Liver (tissue), 9 donors: ENCODE data around the gene IGFL3. TPM values are rescaled to one million over a fixed set of nuclear protein-coding genes. Genes with fewer than 3 reads are reported as not detected.

Experiments used
- DNase-seq: peaks from one replicate; pipeline ENCODE4 v3.0.0-alpha.2; 2017; ENCODE audit warnings: low spot score
- H3K27ac ChIP-seq, 2 donors: one replicate each; pipeline ENCODE4 v1.7.0; 2013; ENCODE audit warnings: inconsistent platforms in 2 of 2, low read length in 2 of 2, control low read depth in 1 of 2, low read depth in 1 of 2, mild to moderate bottlenecking in 1 of 2
- H3K27me3 ChIP-seq, 4 donors: one replicate each; pipeline versions ENCODE4 v1.6.1 to v1.7.0; 2013; ENCODE audit warnings: low read length in 3 of 4, inconsistent platforms in 1 of 4, mild to moderate bottlenecking in 1 of 4, moderate library complexity in 1 of 4; ENCODE audit not compliant: control insufficient read depth in 4 of 4, insufficient read depth in 4 of 4
- H3K36me3 ChIP-seq, 4 donors: one replicate each; pipeline versions ENCODE4 v1.6.1 to v1.7.0; 2013; ENCODE audit warnings: low read length in 3 of 4, mild to moderate bottlenecking in 3 of 4, low read depth in 1 of 4, moderate library complexity in 1 of 4; ENCODE audit not compliant: control insufficient read depth in 4 of 4, insufficient read depth in 3 of 4
- H3K4me1 ChIP-seq, 4 donors: one replicate each; pipeline versions ENCODE4 v1.6.1 to v1.7.0; 2013; ENCODE audit warnings: low read length in 3 of 4, mild to moderate bottlenecking in 3 of 4, moderate library complexity in 1 of 4; ENCODE audit not compliant: control insufficient read depth in 4 of 4, insufficient read depth in 4 of 4
- H3K4me3 ChIP-seq, 3 donors: one replicate each; pipeline versions ENCODE4 v1.6.1 to v1.7.0; 2013; ENCODE audit warnings: low read length in 3 of 3, control low read depth in 1 of 3, low read depth in 1 of 3, mild to moderate bottlenecking in 1 of 3
- H3K9ac ChIP-seq, 2 donors: one replicate each; pipeline ENCODE4 v1.7.0; 2013; ENCODE audit warnings: low read length in 2 of 2, mild to moderate bottlenecking in 2 of 2, moderate library complexity in 2 of 2, control low read depth in 1 of 2, low read depth in 1 of 2
- H3K9me3 ChIP-seq, 4 donors: one replicate each; pipeline versions ENCODE4 v1.6.1 to v1.7.0; 2013; ENCODE audit warnings: low read length in 3 of 4; ENCODE audit not compliant: control insufficient read depth in 4 of 4
- ATF3 ChIP-seq: IDR thresholded peaks from 2 replicates; pipeline ENCODE4 v1.6.1; 2016; ENCODE audit warnings: antibody characterized with exemption
- CTCF ChIP-seq: fragments of 150-350 bp; IDR thresholded peaks from 2 replicates; pipeline ENCODE4 v1.5.1; 2017; ENCODE audit warnings: improper control_type of control experiment, low read depth, low read length; ENCODE audit not compliant: missing input control
- EGR1 ChIP-seq, 2 donors: IDR thresholded peaks; 2 replicates each; pipeline ENCODE4 v1.6.1; 2016 to 2018; ENCODE audit warnings: antibody characterized with exemption in 2 of 2, low read depth in 2 of 2
- FOXA1 ChIP-seq: IDR thresholded peaks from 2 replicates; pipeline ENCODE4 v1.6.1; 2016; ENCODE audit warnings: antibody characterized with exemption
- FOXA2 ChIP-seq: IDR thresholded peaks from 2 replicates; pipeline ENCODE4 v1.6.1; 2016; ENCODE audit warnings: antibody characterized with exemption
- GABPA ChIP-seq, 2 donors: IDR thresholded peaks in 1 of 2; conservative IDR thresholded peaks in 1 of 2; 2 replicates each; pipeline ENCODE4 v1.6.1; 2016; ENCODE audit warnings: antibody characterized with exemption in 2 of 2, mild to moderate bottlenecking in 1 of 2, moderate library complexity in 1 of 2
- HNF4A ChIP-seq, 2 donors: conservative IDR thresholded peaks; 2 replicates each; pipeline ENCODE4 v1.6.1; 2016; ENCODE audit warnings: antibody characterized with exemption in 2 of 2, mild to moderate bottlenecking in 2 of 2
- HNF4G ChIP-seq: IDR thresholded peaks from 2 replicates; pipeline ENCODE4 v1.6.1; 2016; ENCODE audit warnings: antibody characterized with exemption
- JUND ChIP-seq, 2 donors: IDR thresholded peaks; 2 replicates each; pipeline ENCODE4 v1.6.1; 2016; ENCODE audit warnings: antibody characterized with exemption in 2 of 2
- MAX ChIP-seq: IDR thresholded peaks from 2 replicates; pipeline ENCODE4 v1.6.1; 2016; ENCODE audit warnings: antibody characterized with exemption
- NR2F2 ChIP-seq: IDR thresholded peaks from 2 replicates; pipeline ENCODE4 v1.6.1; 2016; ENCODE audit warnings: antibody characterized with exemption
- RAD21 ChIP-seq, 2 donors: IDR thresholded peaks; 2 replicates each; pipeline ENCODE4 v1.6.1; 2016; ENCODE audit warnings: antibody characterized with exemption in 2 of 2, mild to moderate bottlenecking in 2 of 2
- REST ChIP-seq: IDR thresholded peaks from 2 replicates; pipeline ENCODE4 v1.6.1; 2016; ENCODE audit warnings: antibody characterized with exemption, mild to moderate bottlenecking
- RXRA ChIP-seq, 2 donors: IDR thresholded peaks; 2 replicates each; pipeline ENCODE4 v1.6.1; 2017 to 2018; ENCODE audit warnings: antibody characterized with exemption in 2 of 2, mild to moderate bottlenecking in 1 of 2
- SP1 ChIP-seq: IDR thresholded peaks from 2 replicates; pipeline ENCODE4 v1.6.1; 2018; ENCODE audit warnings: antibody characterized with exemption, mild to moderate bottlenecking
- YY1 ChIP-seq: IDR thresholded peaks from 2 replicates; pipeline ENCODE4 v1.6.1; 2016; ENCODE audit warnings: antibody characterized with exemption, mild to moderate bottlenecking
- ZBTB33 ChIP-seq: IDR thresholded peaks from 2 replicates; pipeline ENCODE4 v1.6.1; 2016; ENCODE audit warnings: antibody characterized with exemption
- WGBS: extraction: QIAGEN DNeasy Blood & Tissue Kit; methylation state at CpG from one replicate; pipeline ENCODE4 v1.1.7; 2013; 5-methylcytosine and 5-hydroxymethylcytosine counted together
- polyA plus RNA-seq, 2 donors: library from polyadenylated mRNA; stranded (reverse) in 1 of 2; unstranded in 1 of 2; fragments of 200-250 nt in 1 of 2; fragments of >200 nt in 1 of 2; fragmentation: Nextera tagmentation in 1 of 2; extraction: Ambion mirVana in 1 of 2; gene quantifications; one replicate each; pipeline versions ENCODE4 v1.2.1 to v1.2.3, GENCODE V29; 2013 to 2015
- total RNA-seq, 2 donors: library from RNA; depleted of rRNA; stranded (reverse); fragments of >200 nt; gene quantifications; one replicate each; pipeline ENCODE4 v1.2.3, GENCODE V29; 2014
- donor health status: healthy.
- donor health status: healthy.
- donor health status: healthy.
- donor health status: healthy.
- donor health status: healthy.

Gene IGFL3
- total and polyA plus RNA-seq, 4 donors = not detected

- TF ChIP-seq ATF3 = no peak
- no peak for TF ChIP-seq FOXA1
- TF ChIP-seq ZBTB33 = no peak
Measured at GRCh38 chr19:46112527-46112926, 12.0 kb downstream of the IGFL3 start (continued).

- H3K36me3 ChIP-seq = no peaks in the 10 kb centered on the region
- 65% methylated on average over 3 of the region's 3 CpGs for WGBS
- H3K9me3 ChIP-seq = no peaks in the 10 kb centered on the region
- H3K4me1 ChIP-seq = no peaks in the 10 kb centered on the region
- no peak overlapping the region for H3K9ac ChIP-seq
- DNase-seq = no peak
- H3K4me3 ChIP-seq = no peak overlapping the region
- H3K27ac ChIP-seq = no peak overlapping the region
- TF ChIP-seq ZBTB33 (no peak), JUND (IDR thresholded peaks at IDR 0.05) (no peak), HNF4A (conservative IDR thresholded peaks at IDR 0.05) (no peak), NR2F2 (no peak), FOXA2 (no peak), ATF3 (no peak), FOXA1 (no peak), YY1 (no peak), CTCF (no peak), GABPA (IDR thresholded peaks at IDR 0.05 in 1 of 2, conservative IDR thresholded peaks at IDR 0.05 in 1 of 2) (no peak), REST (no peak), MAX (no peak), RAD21 (IDR thresholded peaks at IDR 0.05) (no peak), HNF4G (no peak), EGR1 (IDR thresholded peaks at IDR 0.05; ENCODE audit: low read depth in 2 of 2) (no peak), SP1 (no peak), RXRA (IDR thresholded peaks at IDR 0.05) (no peak)
- H3K27me3 ChIP-seq = no peaks in the 10 kb centered on the region
Measured at GRCh38 chr19:46111376-46111775, 13.1 kb downstream of the IGFL3 start.
